Measurements from ENCODE around the gene TRAF3IP1. TPM values are rescaled to one million over a fixed set of nuclear protein-coding genes. Genes with fewer than 3 reads are reported as not detected.

The TRAF3IP1 gene
- total and polyA plus RNA-seq, 2 of the 13 experiments (the other 11 are each of a cell fraction or from before 2014, with no cell fraction given): 4.1 to 12.9 TPM

DNA sequence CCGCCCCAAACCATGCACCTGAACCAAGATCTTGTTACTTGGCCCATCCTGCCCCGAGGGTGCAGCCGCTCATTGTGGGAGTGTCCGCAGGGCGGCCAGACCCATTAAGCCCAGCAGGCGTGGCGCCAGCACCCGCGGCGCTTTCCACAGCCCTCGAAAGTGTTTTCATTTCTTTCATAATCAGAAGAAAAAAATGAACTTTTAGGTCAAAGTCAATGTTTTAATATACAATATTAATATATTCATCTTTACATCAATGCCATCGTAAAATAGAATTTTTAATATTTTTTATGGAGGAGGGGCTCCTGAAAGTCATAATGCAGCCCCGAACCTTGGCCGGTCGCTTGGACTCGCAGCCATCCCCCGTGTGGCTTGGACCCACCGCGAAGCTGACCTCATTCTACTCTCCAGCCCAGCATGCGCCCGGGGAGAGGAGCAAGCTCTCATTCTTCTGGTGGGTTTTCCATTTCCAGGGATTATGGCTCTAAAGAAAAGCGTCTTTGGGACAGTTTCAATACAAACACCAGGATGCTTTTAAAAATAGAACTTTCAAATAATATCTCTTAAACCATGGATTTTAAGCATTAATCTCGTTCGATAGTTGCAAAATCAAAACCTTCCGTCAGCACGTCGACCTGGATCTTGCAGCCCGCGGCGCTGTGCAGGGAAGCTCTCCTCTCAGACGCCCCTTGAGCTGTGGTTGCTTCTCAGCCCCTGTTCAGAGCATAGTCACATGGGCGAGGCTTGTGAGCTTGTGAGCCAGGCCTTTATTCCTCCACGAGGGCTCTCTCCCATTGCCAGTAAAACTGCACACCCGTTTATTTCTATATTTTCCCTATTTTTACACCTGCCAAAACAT lies 89.3 kb downstream of the TRAF3IP1 start (continued):
- TF ChIP-seq, protein P1, sequence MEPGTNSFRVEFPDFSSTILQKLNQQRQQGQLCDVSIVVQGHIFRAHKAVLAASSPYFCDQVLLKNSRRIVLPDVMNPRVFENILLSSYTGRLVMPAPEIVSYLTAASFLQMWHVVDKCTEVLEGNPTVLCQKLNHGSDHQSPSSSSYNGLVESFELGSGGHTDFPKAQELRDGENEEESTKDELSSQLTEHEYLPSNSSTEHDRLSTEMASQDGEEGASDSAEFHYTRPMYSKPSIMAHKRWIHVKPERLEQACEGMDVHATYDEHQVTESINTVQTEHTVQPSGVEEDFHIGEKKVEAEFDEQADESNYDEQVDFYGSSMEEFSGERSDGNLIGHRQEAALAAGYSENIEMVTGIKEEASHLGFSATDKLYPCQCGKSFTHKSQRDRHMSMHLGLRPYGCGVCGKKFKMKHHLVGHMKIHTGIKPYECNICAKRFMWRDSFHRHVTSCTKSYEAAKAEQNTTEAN (CRISPR knock-in tag; conservative IDR thresholded peaks at IDR 0.05): no peak
- TF ChIP-seq YEATS2 (CRISPR knock-in tag; IDR thresholded peaks at IDR 0.05; ENCODE audit: borderline replicate concordance): no peak
- TF ChIP-seq SMAD3 (CRISPR knock-in tag; IDR thresholded peaks at IDR 0.05): no peak

DNA sequence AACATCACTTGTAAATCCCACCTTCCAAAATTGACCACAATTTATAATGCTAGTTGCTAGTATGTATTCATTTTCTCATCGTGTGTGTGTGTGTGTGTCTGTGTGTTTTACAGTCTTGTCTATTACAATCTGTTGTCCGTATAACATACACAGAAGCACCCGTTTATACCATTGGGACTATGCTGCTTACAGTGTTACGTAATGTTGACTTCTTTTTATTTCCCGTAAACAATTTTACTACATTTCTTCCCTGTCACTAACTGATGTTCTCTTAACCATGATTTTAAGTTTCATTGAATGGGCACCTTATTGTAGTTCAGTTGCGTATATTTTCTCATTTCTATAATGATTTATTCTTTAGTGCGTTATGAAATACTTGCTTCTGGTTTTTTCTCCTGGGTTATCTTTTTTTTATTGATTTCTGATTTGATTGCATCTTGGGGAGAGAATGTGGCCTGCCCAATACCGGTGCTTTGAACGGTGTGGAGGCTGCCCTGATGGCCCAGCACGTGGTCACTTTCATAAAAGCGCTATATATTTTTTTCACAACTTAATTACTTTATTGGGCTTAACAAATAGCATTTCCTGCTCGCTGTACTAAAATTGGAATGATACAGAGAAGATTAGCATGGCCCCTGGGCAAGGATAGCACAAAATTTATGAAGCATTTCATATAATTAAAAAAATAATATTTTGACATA lies 91.9 kb downstream of the TRAF3IP1 start:
- CTCF ChIA-PET (ENCODE audit: low intra/inter-chr PET ratio, low total read pairs): no interaction called here
- BruUV-seq (replicated peaks): no TSS peak

More for the DNA sequence above, 91.9 kb downstream of the TRAF3IP1 start:
- Histone ChIP-seq H3K27me3 (ENCODE audit: control insufficient read depth in 1 of 2, insufficient read depth in 2 of 2, low read length in 2 of 2) (no peaks in the 10 kb centered on the region), H4K20me1 (ENCODE audit: insufficient read depth, low read length) (no peaks in the 10 kb centered on the region), H3K4me2 (ENCODE audit: low read depth, low read length) (no peak overlapping the region), H3K9ac (ENCODE audit: insufficient read depth, low read depth, low read length) (no peak overlapping the region), H3K36me3 (replicated peaks in 1 of 2; ENCODE audit: control insufficient read depth in 1 of 2, insufficient read depth in 2 of 2, low read length in 2 of 2) (no peaks in the 10 kb centered on the region), H2AFZ (ENCODE audit: low read length) (no peak overlapping the region), H3K27ac (ENCODE audit: extremely low read length, insufficient read depth, low read length) (no peak overlapping the region), H3K79me2 (ENCODE audit: insufficient read depth, low read length) (no peaks in the 10 kb centered on the region), H3K4me1 (ENCODE audit: insufficient read depth, low read length) (peaks cover 17% of the 10 kb centered on the region), H3K4me3 (replicated peaks in 1 of 3; ENCODE audit: insufficient read depth in 1 of 3, low read depth in 2 of 3, low read length in 3 of 3) (no peak overlapping the region), H3K9me3 (ENCODE audit: low read length) (no peaks in the 10 kb centered on the region)
- no peak for DNase-seq (ENCODE audit: low spot score)
- no peak for FAIRE-seq
- no peak for ATAC-seq
- TF ChIP-seq MED1 (CRISPR knock-in tag; IDR thresholded peaks at IDR 0.05) (no peak), CEBPB (IDR thresholded peaks at IDR 0.05; ENCODE audit: borderline replicate concordance, low read depth, low read length) (peak; percentile 57; the same call in 1 of the 2 replicates)
- intact Hi-C loops (cut with micrococcal nuclease; ENCODE audit: unreplicated experiment) (no loop called here), in situ Hi-C loops (cut with HindIII; ENCODE audit: extremely low pct_ligation_motif_present, low pct_unique_long_range_greater_than_20kb) (no loop called here)
- POLR2A ChIA-PET: no interaction called here
- 90% methylated on average over 12 of the region's 12 CpGs for WGBS (ENCODE audit: low lambda C conversion rate)
